HG02943 (cell line): ENCODE measurements around the gene GABBR2.
"Not testable (repeated sequence)": the region's sequence is repeated elsewhere in the genome, so short reads cannot be mapped to it uniquely, and the experiment has no call there.

Source experiments
- ATAC-seq: cut with Tn5 transposase; IDR thresholded peaks from one replicate; pipeline ENCODE4 v1.9.1; 2021; ENCODE audit warnings: mild to moderate bottlenecking, low read depth, moderate library complexity; ENCODE audit not compliant: unreplicated experiment

GABBR2 gene

GRCh38 chr9:98283143-98283542 lies 425.6 kb downstream of the GABBR2 start:
- ATAC-seq: not testable (repeated sequence)

GRCh38 chr9:98281281-98281680 lies 427.5 kb downstream of the GABBR2 start:
- no peak for ATAC-seq

GRCh38 chr9:98280574-98280973 lies 428.2 kb downstream of the GABBR2 start:
- ATAC-seq: no peak

- no peak for ATAC-seq
Observed at GRCh38 chr9:98280162-98280561, 428.6 kb downstream of the GABBR2 start.

GRCh38 chr9:98276907-98277469 lies 431.7 kb downstream of the GABBR2 start:
- no peak for ATAC-seq

GRCh38 chr9:98275159-98275558 lies 433.6 kb downstream of the GABBR2 start:
- no peak for ATAC-seq

- no peak for ATAC-seq
Observed at GRCh38 chr9:98272083-98272482, 436.7 kb downstream of the GABBR2 start.

- ATAC-seq: no peak
Observed at GRCh38 chr9:98271479-98271878, 437.3 kb downstream of the GABBR2 start.

GRCh38 chr9:98270284-98270683 lies 438.5 kb downstream of the GABBR2 start:
- not testable (repeated sequence) for ATAC-seq

GRCh38 chr9:98269652-98270051 lies 439.1 kb downstream of the GABBR2 start:
- not testable (repeated sequence) for ATAC-seq

- not testable (repeated sequence) for ATAC-seq
Observed at GRCh38 chr9:98267556-98267955, 441.2 kb downstream of the GABBR2 start.

GRCh38 chr9:98264516-98264915 lies 444.2 kb downstream of the GABBR2 start:
- no peak for ATAC-seq

- peak; percentile 73 for ATAC-seq
Observed at GRCh38 chr9:98263482-98264357, 445.0 kb downstream of the GABBR2 start.

GRCh38 chr9:98263080-98263479 lies 445.7 kb downstream of the GABBR2 start:
- ATAC-seq: no peak

GRCh38 chr9:98262056-98262455 lies 446.7 kb downstream of the GABBR2 start:
- ATAC-seq: no peak

GRCh38 chr9:98260635-98261034 lies 448.1 kb downstream of the GABBR2 start:
- no peak for ATAC-seq

- ATAC-seq: no peak
Observed at GRCh38 chr9:98259791-98260190, 448.9 kb downstream of the GABBR2 start.

GRCh38 chr9:98256756-98257155 lies 452.0 kb downstream of the GABBR2 start:
- no peak for ATAC-seq

- peak; percentile 84 for ATAC-seq
Observed at GRCh38 chr9:98255578-98256296, 453.0 kb downstream of the GABBR2 start, which contains the start of gene TBC1D2. TSS of gene TBC1D2 (minus strand) at chr9:98255649. CDS start at chr9:98255541, 108 bp downstream.

- peak; percentile 24 for ATAC-seq
Observed at GRCh38 chr9:98255061-98255577, 453.6 kb downstream of the GABBR2 start.
